Kidney (tissue), 14 donors: Measurements from ENCODE around the gene FASN. TPM values are rescaled to one million over a fixed set of nuclear protein-coding genes. Genes with fewer than 3 reads are reported as not detected.
A peak's percentile ranks its signal among the peaks of the same experiment; 100 is the strongest.

Experiments used
- DNase-seq, 5 donors: peaks; one replicate each; pipeline ENCODE4 v3.0.0-alpha.2; 2013 to 2020
- FAIRE-seq: peaks from 2 replicates; lab custom pipeline; 2012; peaks lifted over from hg19 to GRCh38; lab: Jason Lieb, UNC
- H3K27ac ChIP-seq, 2 donors: one replicate each; pipeline ENCODE4 v1.7.0; 2013; ENCODE audit warnings: low read depth in 2 of 2, low read length in 2 of 2, inconsistent platforms in 1 of 2
- H3K27me3 ChIP-seq: one replicate; pipeline ENCODE4 v1.7.1; 2013; ENCODE audit warnings: low read length, inconsistent platforms; ENCODE audit not compliant: control insufficient read depth, insufficient read depth
- H3K36me3 ChIP-seq, 3 donors: one replicate each; pipeline versions ENCODE4 v1.7.0 to v1.7.1; 2013; ENCODE audit warnings: low read length in 3 of 3, control low read depth in 1 of 3, inconsistent platforms in 1 of 3; ENCODE audit not compliant: insufficient read depth in 3 of 3, control insufficient read depth in 2 of 3
- H3K4me1 ChIP-seq, 3 donors: one replicate each; pipeline versions ENCODE4 v1.7.0 to v1.7.1; 2013; ENCODE audit warnings: low read length in 3 of 3, inconsistent platforms in 1 of 3, low read depth in 1 of 3; ENCODE audit not compliant: control insufficient read depth in 2 of 3, insufficient read depth in 2 of 3
- H3K4me3 ChIP-seq, 3 donors: one replicate each; pipeline versions ENCODE4 v1.7.0 to v1.8.1; 2013; ENCODE audit warnings: low read length in 3 of 3, control low read depth in 1 of 3, inconsistent platforms in 1 of 3
- H3K9ac ChIP-seq, 3 donors: one replicate each; pipeline versions ENCODE4 v1.7.0 to v1.7.1; 2013; ENCODE audit warnings: low read length in 3 of 3, control low read depth in 1 of 3, inconsistent platforms in 1 of 3
- H3K9me3 ChIP-seq, 3 donors: one replicate each; pipeline versions ENCODE4 v1.7.0 to v1.7.1; 2013; ENCODE audit warnings: low read length in 3 of 3, control low read depth in 1 of 3, inconsistent platforms in 1 of 3; ENCODE audit not compliant: control insufficient read depth in 2 of 3, insufficient read depth in 1 of 3
- intact Hi-C: fragments of 100-400 bp; cut with DNase I; formaldehyde crosslinking; loops from one replicate; pipeline ENCODE4 v1.11.1; 2022
- polyA plus RNA-seq: library from polyadenylated mRNA; stranded (reverse); fragments of 350-450 nt; fragmentation: Illumina TruSeq; extraction: RNeasy Lipid Tissue Mini Kit (QIAGEN cat#74804); gene quantifications from one replicate; pipeline ENCODE4 v1.2.3, GENCODE V29; 2014; ENCODE audit warnings: low read depth, low replicate concordance; ENCODE audit not compliant: insufficient read depth
- total RNA-seq: library from RNA; stranded (reverse); fragmentation: NEBNext Ultra II Directional; extraction: Animal tissue kit (Norgen Biotek cat#: 25700); gene quantifications from one replicate; pipeline ENCODE4 v1.2.1, GENCODE V29; 2021
- TF ChIP-seq, protein P1 (sequence below): IDR thresholded peaks from 3 replicates; pipeline ENCODE4 v1.5.1; 2012; ENCODE audit warnings: mild to moderate bottlenecking, moderate library complexity, borderline replicate concordance; ENCODE audit not compliant: insufficient read depth; ENCODE audit errors: extremely low read depth
- donor health status: control.
- donor health status: control.
- donor health status: control.
- donor health status: control.
- donor health status: control.
- donor health status: DM: yes; HTN: yes; CAD: no.
- donor health status: Normal renal cell carcinoma (clear cell type).

Gene FASN
- total and polyA plus RNA-seq, 2 donors from 2014 or later, result 13.6 to 43.3 TPM

DNA sequence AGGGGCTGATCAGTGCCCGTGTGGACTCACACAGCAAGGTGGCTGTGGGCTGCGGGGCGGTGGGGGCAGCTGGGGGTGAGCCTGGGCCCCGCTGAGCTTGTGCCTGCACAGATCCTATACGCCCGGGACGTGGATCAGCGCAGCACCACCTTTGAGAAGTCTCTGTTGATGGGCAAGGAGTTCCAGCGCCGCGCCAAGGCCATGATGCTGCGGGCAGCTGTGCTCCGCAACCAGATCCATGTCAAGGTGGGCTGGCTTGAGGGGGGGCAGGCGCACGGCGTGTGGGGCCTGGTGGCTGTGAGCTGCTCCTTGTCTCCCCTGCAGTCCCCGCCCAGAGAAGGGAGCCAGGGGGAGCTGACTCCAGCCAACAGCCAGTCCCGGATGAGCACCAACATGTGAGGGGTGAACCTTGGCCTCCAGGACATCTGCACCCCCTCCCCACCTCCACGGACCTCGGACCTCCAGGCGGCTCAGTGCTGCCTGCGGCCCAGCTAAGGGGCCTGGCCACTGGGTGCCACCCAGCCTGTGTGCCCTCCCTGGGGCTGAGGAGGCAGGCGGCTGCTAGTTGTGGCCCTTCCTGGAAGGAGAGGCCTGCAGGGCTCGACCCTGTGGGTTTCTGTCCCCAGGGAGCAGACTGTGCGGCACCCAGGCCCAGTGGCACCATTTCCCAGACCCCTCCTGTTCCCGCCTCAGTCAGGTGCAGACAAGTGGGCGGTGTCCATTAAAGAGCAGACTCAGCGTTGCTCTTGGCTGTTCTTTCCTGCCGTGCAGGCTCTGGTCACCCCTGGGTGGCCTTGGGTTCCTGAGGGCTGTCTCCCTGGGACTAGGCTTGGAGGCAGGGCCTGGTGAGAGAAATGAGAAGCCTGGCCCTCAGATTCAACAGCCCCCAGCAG, 41.1 kb downstream of the FASN start:
- Histone ChIP-seq H3K9me3 (no peaks in the 10 kb centered on the region), H3K4me1 (peaks cover 0 to 23% (median 12%) of the 10 kb centered on the region in 3 donors), H3K27me3 (no peaks in the 10 kb centered on the region), H3K36me3 (peaks cover 0 to 25% (median 5%) of the 10 kb centered on the region in 3 donors), H3K4me3 (no peak overlapping the region), H3K9ac (no peak overlapping the region), H3K27ac (peak overlapping the region; percentile 9 to 78)
- FAIRE-seq (no peak), DNase-seq (peak in 1 of 5 donors; percentile 72)
- intact Hi-C loops, result no loop called here
- TF ChIP-seq, protein P1, sequence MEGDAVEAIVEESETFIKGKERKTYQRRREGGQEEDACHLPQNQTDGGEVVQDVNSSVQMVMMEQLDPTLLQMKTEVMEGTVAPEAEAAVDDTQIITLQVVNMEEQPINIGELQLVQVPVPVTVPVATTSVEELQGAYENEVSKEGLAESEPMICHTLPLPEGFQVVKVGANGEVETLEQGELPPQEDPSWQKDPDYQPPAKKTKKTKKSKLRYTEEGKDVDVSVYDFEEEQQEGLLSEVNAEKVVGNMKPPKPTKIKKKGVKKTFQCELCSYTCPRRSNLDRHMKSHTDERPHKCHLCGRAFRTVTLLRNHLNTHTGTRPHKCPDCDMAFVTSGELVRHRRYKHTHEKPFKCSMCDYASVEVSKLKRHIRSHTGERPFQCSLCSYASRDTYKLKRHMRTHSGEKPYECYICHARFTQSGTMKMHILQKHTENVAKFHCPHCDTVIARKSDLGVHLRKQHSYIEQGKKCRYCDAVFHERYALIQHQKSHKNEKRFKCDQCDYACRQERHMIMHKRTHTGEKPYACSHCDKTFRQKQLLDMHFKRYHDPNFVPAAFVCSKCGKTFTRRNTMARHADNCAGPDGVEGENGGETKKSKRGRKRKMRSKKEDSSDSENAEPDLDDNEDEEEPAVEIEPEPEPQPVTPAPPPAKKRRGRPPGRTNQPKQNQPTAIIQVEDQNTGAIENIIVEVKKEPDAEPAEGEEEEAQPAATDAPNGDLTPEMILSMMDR, result no peak

DNA sequence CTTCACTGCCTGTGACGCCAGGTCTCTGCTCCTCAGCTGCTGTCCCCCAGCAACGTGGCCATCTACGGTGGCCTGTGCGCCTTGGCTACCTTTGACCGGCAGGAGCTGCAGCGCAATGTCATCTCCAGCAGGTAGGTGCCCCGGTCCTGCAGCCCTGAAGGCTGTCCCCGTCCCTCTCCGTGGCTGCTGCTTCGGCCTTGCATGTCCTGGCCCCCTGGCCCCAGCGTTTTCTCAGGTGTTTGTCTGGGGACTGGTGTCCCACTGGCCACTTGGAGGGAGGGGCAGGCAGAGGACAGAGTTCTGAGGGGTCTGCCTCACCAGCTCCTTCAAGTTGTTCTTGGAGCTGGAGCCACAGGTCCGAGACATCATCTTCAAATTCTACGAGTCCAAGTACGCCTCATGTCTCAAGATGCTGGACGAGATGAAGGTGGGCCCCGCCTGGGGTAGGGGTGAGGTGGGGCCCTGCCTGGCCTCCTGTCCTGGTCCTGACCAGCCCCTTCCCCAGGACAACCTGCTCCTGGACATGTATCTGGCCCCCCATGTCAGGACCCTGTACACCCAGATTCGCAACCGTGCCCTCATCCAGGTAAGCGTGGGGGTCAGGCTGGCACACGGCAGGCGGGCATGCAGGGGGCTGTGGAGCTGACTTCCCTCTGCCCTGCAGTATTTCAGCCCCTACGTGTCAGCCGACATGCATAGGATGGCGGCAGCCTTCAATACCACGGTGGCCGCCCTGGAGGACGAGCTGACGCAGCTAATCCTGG, 41.9 kb downstream of the FASN start:
- DNase-seq, result peak in 1 of 5 donors; percentile 76
- TF ChIP-seq, protein P1, result no peak
- H3K36me3 ChIP-seq, result peaks cover 0 to 20% (median 4%) of the 10 kb centered on the region in 3 donors

DNA sequence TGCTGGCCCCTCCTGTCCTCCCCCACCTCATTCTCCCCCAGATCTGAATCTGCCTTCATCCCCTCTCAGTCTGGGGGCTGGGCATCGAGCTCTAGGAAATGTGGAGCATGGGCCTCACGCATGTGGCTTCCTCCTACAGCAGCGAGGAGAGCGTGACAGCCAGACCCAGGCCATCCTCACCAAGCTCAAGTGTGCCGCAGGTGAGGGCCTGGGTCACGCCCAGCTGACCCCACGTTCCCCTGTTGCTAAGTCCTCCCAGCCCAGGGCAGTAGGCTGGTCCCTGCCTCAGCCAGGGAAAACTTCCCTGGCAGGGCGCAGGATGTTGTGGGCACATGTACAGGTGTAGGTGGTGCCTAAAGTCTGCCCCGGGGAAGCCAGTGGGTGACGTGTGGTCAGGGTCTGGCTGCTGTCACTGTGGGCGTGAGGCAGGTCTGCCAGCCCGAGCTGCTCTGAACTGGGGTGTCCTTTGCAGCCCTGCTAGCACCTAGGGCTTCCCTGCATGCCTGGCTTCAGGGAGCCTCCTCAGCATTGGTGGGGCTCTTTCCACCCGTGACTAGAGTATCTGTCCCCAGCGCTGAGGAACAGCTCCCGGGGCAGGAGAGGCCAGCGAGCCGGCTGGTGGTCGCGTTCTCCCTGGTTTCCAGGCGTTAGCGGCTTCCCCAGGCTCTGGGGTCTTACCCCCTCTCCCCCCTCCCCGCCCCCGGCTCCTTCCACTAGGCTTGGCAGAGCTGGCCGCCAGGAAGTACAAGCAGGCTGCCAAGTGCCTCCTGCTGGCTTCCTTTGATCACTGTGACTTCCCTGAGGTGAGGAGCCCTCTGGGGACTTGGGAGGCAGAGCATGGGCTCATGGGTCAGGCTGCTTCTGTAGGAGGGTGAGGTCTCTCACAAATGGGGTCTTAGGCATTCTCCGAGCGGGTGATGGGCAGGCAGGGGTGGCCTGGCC, 42.7 kb downstream of the FASN start:
- DNase-seq (peak in 1 of 5 donors; percentile 56), FAIRE-seq (no peak)
- TF ChIP-seq, protein P1, result no peak
- H3K4me1 ChIP-seq, result peaks cover 0 to 30% (median 12%) of the 10 kb centered on the region in 3 donors
- peaks cover 0 to 13% (median 2%) of the 10 kb centered on the region in 3 donors for H3K36me3 ChIP-seq
- H3K9me3 ChIP-seq, result no peaks in the 10 kb centered on the region
- intact Hi-C loops, result no loop called here
- H3K27ac ChIP-seq, result no peak overlapping the region
- no peak overlapping the region for H3K9ac ChIP-seq
- no peak overlapping the region for H3K4me3 ChIP-seq
- H3K27me3 ChIP-seq, result no peaks in the 10 kb centered on the region

More for the DNA sequence above, 41.9 kb downstream of the FASN start:
- Histone ChIP-seq H3K27ac (no peak overlapping the region), H3K9ac (no peak overlapping the region), H3K4me3 (no peak overlapping the region), H3K27me3 (no peaks in the 10 kb centered on the region), H3K9me3 (no peaks in the 10 kb centered on the region), H3K4me1 (peaks cover 0 to 23% (median 12%) of the 10 kb centered on the region in 3 donors)
- FAIRE-seq, result no peak
- intact Hi-C loops, result no loop called here
